GM23338 (cell line): ENCODE measurements around the gene IQSEC2. TPM values are rescaled to one million over a fixed set of nuclear protein-coding genes. Genes with fewer than 3 reads are reported as not detected.

Experiments
- ATAC-seq: fragments of 200-7000 bp; cut with Tn5 transposase; 3 replicates; pipeline ENCODE4 v1.9.1; 2020
- DNase-seq: peaks from one replicate; pipeline ENCODE4 v3.0.0-alpha.2; 2015; ENCODE audit warnings: low spot score
- H2AFZ ChIP-seq: fragments of 200-600 bp; sonication (generic); 2 replicates; pipeline ENCODE4 v1.8.0; 2016; ENCODE audit warnings: antibody characterized with exemption, mild to moderate bottlenecking, moderate library complexity
- H3F3A ChIP-seq: fragments of 200-600 bp; sonication (generic); replicated peaks from 2 replicates; pipeline ENCODE4 v1.8.0; 2017; ENCODE audit warnings: antibody characterized with exemption, mixed run types, low read depth
- H3K27ac ChIP-seq: fragments of 200-600 bp; sonication (generic); 2 replicates; pipeline ENCODE4 v1.6.1; 2016; ENCODE audit warnings: low read depth
- H3K27me3 ChIP-seq: fragments of 200-600 bp; sonication (generic); 2 replicates; pipeline ENCODE4 v1.8.0; 2016; ENCODE audit warnings: mild to moderate bottlenecking, mixed run types, moderate library complexity; ENCODE audit not compliant: insufficient read depth
- H3K36me3 ChIP-seq: fragments of 200-600 bp; sonication (generic); 2 replicates; pipeline ENCODE4 v1.8.0; 2016; ENCODE audit warnings: mild to moderate bottlenecking; ENCODE audit not compliant: insufficient read depth
- H3K4me1 ChIP-seq: fragments of 200-600 bp; sonication (generic); 2 replicates; pipeline ENCODE4 v1.8.0; 2016; ENCODE audit warnings: mild to moderate bottlenecking, moderate library complexity; ENCODE audit not compliant: insufficient read depth
- H3K4me2 ChIP-seq: fragments of 200-600 bp; sonication (generic); 2 replicates; pipeline ENCODE4 v1.7.1; 2017; ENCODE audit warnings: mixed run types
- H3K4me3 ChIP-seq: fragments of 200-600 bp; sonication (generic); 2 replicates; pipeline ENCODE4 v1.6.1; 2016; ENCODE audit warnings: mixed run types
- H3K79me2 ChIP-seq: fragments of 200-600 bp; sonication (generic); replicated peaks from 2 replicates; pipeline ENCODE4 v1.8.0; 2017; ENCODE audit warnings: mild to moderate bottlenecking; ENCODE audit not compliant: insufficient read depth
- H3K9me2 ChIP-seq: fragments of 200-600 bp; sonication (generic); 2 replicates; pipeline ENCODE4 v1.8.0; 2017; ENCODE audit not compliant: insufficient read depth
- H4K20me1 ChIP-seq: fragments of 200-600 bp; sonication (generic); replicated peaks from 2 replicates; pipeline ENCODE4 v1.8.0; 2017; ENCODE audit warnings: mild to moderate bottlenecking; ENCODE audit not compliant: insufficient read depth
- H3K27ac Mint-ChIP-seq: 2 replicates; pipeline ENCODE4 v1.8.0; 2020; ENCODE audit warnings: inconsistent platforms, mild to moderate bottlenecking, moderate library complexity, mixed read lengths
- H3K27me3 Mint-ChIP-seq: 3 replicates; pipeline ENCODE4 v1.8.0; 2022; ENCODE audit warnings: low read depth, mild to moderate bottlenecking, moderate library complexity, mixed read lengths, inconsistent platforms; ENCODE audit not compliant: insufficient read depth, poor library complexity
- H3K36me3 Mint-ChIP-seq: 3 replicates; pipeline ENCODE4 v1.8.0; 2021; ENCODE audit warnings: low read depth, mild to moderate bottlenecking, inconsistent platforms, moderate library complexity, mixed read lengths
- H3K4me1 Mint-ChIP-seq: 3 replicates; pipeline ENCODE4 v1.8.0; 2020; ENCODE audit warnings: mild to moderate bottlenecking, inconsistent platforms, mixed read lengths
- H3K4me3 Mint-ChIP-seq: 3 replicates; pipeline ENCODE4 v1.8.0; 2021; ENCODE audit warnings: moderate library complexity, mild to moderate bottlenecking, inconsistent platforms, mixed read lengths
- H3K9me3 Mint-ChIP-seq: 3 replicates; pipeline ENCODE4 v1.8.0; 2020; ENCODE audit warnings: moderate library complexity, mild to moderate bottlenecking, inconsistent platforms, mixed read lengths
- EZH2 ChIP-seq: fragments of 200-600 bp; sonication (generic); IDR thresholded peaks from one replicate; pipeline ENCODE4 v1.8.0; 2017; ENCODE audit warnings: antibody characterized with exemption, mild to moderate bottlenecking, low read depth; ENCODE audit not compliant: unreplicated experiment
- NANOG ChIP-seq: IDR thresholded peaks from 2 replicates; pipeline ENCODE4 v1.6.1; 2016; ENCODE audit warnings: antibody characterized with exemption, borderline replicate concordance
- POLR2AphosphoS5 ChIP-seq: IDR thresholded peaks from 2 replicates; pipeline ENCODE4 v1.6.1; 2016; ENCODE audit warnings: antibody characterized with exemption, low read depth
- REST ChIP-seq: IDR thresholded peaks from one replicate; pipeline ENCODE4 v1.6.1; 2018; ENCODE audit warnings: antibody characterized with exemption; ENCODE audit not compliant: unreplicated experiment
- ZNF331 ChIP-seq: fragments of 250-450 bp; sonication (Bioruptor Pico); IDR thresholded peaks from 2 replicates; pipeline ENCODE4 v1.5.0; 2020; ENCODE audit warnings: low read depth, mild to moderate bottlenecking, moderate library complexity
- polyA plus RNA-seq: library from polyadenylated mRNA; unstranded; fragments of >200 nt; fragmentation: Nextera tagmentation; extraction: Ambion mirVana; gene quantifications from 2 replicates; pipeline ENCODE4 v1.2.1, GENCODE V29; 2016
- total RNA-seq: library from RNA; depleted of rRNA; stranded (reverse); fragments of >200 nt; shearing (Covaris generic); gene quantifications from 2 replicates; pipeline ENCODE4 v1.2.3, GENCODE V29; 2014
- TF ChIP-seq, protein P1 (sequence below), 2 experiments: fragments of 200-600 bp in 1 of 2; sonication (generic) in 1 of 2; conservative IDR thresholded peaks; 2 replicates each; pipeline versions ENCODE4 v1.5.1 to v1.6.1; 2016 to 2017; ENCODE audit warnings: antibody characterized with exemption in 2 of 2, low read depth in 2 of 2, mild to moderate bottlenecking in 2 of 2, moderate library complexity in 1 of 2

IQSEC2 gene
- total and polyA plus RNA-seq, 2 experiments from 2014 or later, result 12.3 to 92.2 TPM

- H3K4me3 Mint-ChIP-seq, result no peak overlapping the region
- H3K9me3 Mint-ChIP-seq, result no peaks in the 10 kb centered on the region
- Histone ChIP-seq H4K20me1 (no peaks in the 10 kb centered on the region), H3K36me3 (no peaks in the 10 kb centered on the region), H3K4me3 (no peak overlapping the region), H3K79me2 (peaks cover 4% of the 10 kb centered on the region), H3F3A (no peaks in the 10 kb centered on the region), H3K27me3 (no peaks in the 10 kb centered on the region), H3K9me2 (no peaks in the 10 kb centered on the region), H3K27ac (no peak overlapping the region), H3K4me2 (no peak overlapping the region), H3K4me1 (peaks cover 3% of the 10 kb centered on the region; the same call in 1 of the 2 replicates), H2AFZ (no peak overlapping the region)
- ATAC-seq, result peak; percentile 55
- no peak for TF ChIP-seq NANOG
- TF ChIP-seq, protein P1, sequence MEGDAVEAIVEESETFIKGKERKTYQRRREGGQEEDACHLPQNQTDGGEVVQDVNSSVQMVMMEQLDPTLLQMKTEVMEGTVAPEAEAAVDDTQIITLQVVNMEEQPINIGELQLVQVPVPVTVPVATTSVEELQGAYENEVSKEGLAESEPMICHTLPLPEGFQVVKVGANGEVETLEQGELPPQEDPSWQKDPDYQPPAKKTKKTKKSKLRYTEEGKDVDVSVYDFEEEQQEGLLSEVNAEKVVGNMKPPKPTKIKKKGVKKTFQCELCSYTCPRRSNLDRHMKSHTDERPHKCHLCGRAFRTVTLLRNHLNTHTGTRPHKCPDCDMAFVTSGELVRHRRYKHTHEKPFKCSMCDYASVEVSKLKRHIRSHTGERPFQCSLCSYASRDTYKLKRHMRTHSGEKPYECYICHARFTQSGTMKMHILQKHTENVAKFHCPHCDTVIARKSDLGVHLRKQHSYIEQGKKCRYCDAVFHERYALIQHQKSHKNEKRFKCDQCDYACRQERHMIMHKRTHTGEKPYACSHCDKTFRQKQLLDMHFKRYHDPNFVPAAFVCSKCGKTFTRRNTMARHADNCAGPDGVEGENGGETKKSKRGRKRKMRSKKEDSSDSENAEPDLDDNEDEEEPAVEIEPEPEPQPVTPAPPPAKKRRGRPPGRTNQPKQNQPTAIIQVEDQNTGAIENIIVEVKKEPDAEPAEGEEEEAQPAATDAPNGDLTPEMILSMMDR (conservative IDR thresholded peaks at IDR 0.05; ENCODE audit: low read depth in 2 of 2), result peak; percentile 65 to 79
- peaks cover 3% of the 10 kb centered on the region for H3K27me3 Mint-ChIP-seq
- H3K27ac Mint-ChIP-seq, result peak overlapping the region; percentile 31; the same call in 1 of the 2 replicates
- DNase-seq, result peak; percentile 68
- no peaks in the 10 kb centered on the region; the same call in 2 of the 3 replicates for H3K36me3 Mint-ChIP-seq
- peaks cover 42% of the 10 kb centered on the region for H3K4me1 Mint-ChIP-seq
Measured at GRCh38 chrX:53284684-53285447, 3.5 kb upstream of the IQSEC2 start.

DNA sequence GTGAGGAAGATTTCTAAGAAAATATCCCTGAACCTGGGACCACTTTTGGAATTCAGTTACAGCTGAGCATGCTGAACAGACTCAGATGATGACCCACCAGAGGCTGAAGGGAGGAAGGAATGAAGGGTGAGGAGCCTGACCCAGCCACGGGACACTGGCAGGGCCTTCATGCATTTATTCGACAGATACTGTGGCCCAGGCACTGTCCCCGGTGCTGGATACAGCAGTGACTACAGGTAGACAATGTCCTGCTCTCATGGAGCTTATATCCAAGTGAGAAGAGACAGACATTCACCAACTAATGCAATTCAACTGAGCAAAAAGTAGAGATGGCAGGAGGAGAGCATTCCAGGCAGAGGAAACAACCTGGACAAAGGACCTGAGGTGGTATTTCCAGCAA lies 2.2 kb upstream of the IQSEC2 start:
- peaks cover 3% of the 10 kb centered on the region for H3K27me3 Mint-ChIP-seq

More for the DNA sequence above, 2.2 kb upstream of the IQSEC2 start:
- Histone ChIP-seq H2AFZ (no peak overlapping the region), H3K9me2 (no peaks in the 10 kb centered on the region), H4K20me1 (no peaks in the 10 kb centered on the region), H3F3A (no peaks in the 10 kb centered on the region), H3K79me2 (peaks cover 6% of the 10 kb centered on the region), H3K4me2 (no peak overlapping the region), H3K27ac (no peak overlapping the region), H3K4me1 (no peaks in the 10 kb centered on the region; the same call in 1 of the 2 replicates), H3K4me3 (no peak overlapping the region), H3K27me3 (no peaks in the 10 kb centered on the region), H3K36me3 (no peaks in the 10 kb centered on the region)
- no peaks in the 10 kb centered on the region for H3K9me3 Mint-ChIP-seq
- TF ChIP-seq REST, result peak; percentile 40
- TF ChIP-seq POLR2AphosphoS5, result no peak
- TF ChIP-seq ZNF331 (CRISPR knock-in tag), result no peak
- TF ChIP-seq EZH2, result no peak
- no peak overlapping the region for H3K4me3 Mint-ChIP-seq
- H3K4me1 Mint-ChIP-seq, result peaks cover 31% of the 10 kb centered on the region
- DNase-seq (no peak), ATAC-seq (no peak)
- H3K36me3 Mint-ChIP-seq, result no peaks in the 10 kb centered on the region; the same call in 2 of the 3 replicates
- no peak overlapping the region for H3K27ac Mint-ChIP-seq
